ENCODE measurements around the gene GAD2.

The GAD2 gene

GRCh38 chr10:26216585-26217395, at the start of gene GAD2:
Gene GAD2 (plus strand): TSS chr10:26216774. CDS start chr10:26216810, 36 bp downstream.
- peak; percentile 12 for DNase-seq (ENCODE audit: low spot score)

- DNase-seq (ENCODE audit: low spot score): no peak
Measured at GRCh38 chr10:26169466-26169865, 47.1 kb upstream of the GAD2 start.

- no peak for DNase-seq (ENCODE audit: low spot score)
Measured at GRCh38 chr10:26172131-26172530, 44.4 kb upstream of the GAD2 start.

- DNase-seq (ENCODE audit: low spot score): no peak
Measured at GRCh38 chr10:26173837-26174236, 42.7 kb upstream of the GAD2 start.

GRCh38 chr10:26177341-26177740, 39.2 kb upstream of the GAD2 start:
- no peak for DNase-seq (ENCODE audit: low spot score)

- no peak for DNase-seq (ENCODE audit: low spot score)
Measured at GRCh38 chr10:26194275-26194674, 22.3 kb upstream of the GAD2 start.

GRCh38 chr10:26197248-26197647, 19.3 kb upstream of the GAD2 start:
- DNase-seq (ENCODE audit: low spot score): no peak

- no peak for DNase-seq (ENCODE audit: low spot score)
Measured at GRCh38 chr10:26198119-26198518, 18.5 kb upstream of the GAD2 start.

GRCh38 chr10:26199841-26200240, 16.7 kb upstream of the GAD2 start:
- DNase-seq (ENCODE audit: low spot score): no peak

GRCh38 chr10:26205223-26205622, 11.4 kb upstream of the GAD2 start:
- no peak for DNase-seq (ENCODE audit: low spot score)

- DNase-seq (ENCODE audit: low spot score): no peak
Measured at GRCh38 chr10:26211781-26212444, 4.7 kb upstream of the GAD2 start.

GRCh38 chr10:26212511-26212910, 4.1 kb upstream of the GAD2 start:
- DNase-seq (ENCODE audit: low spot score): no peak

GRCh38 chr10:26213157-26213800, 3.3 kb upstream of the GAD2 start:
- no peak for DNase-seq (ENCODE audit: low spot score)

- no peak for DNase-seq (ENCODE audit: low spot score)
Measured at GRCh38 chr10:26214004-26214403, 2.6 kb upstream of the GAD2 start.

- DNase-seq (ENCODE audit: low spot score): no peak
Measured at GRCh38 chr10:26214551-26215395, 1.8 kb upstream of the GAD2 start.

GRCh38 chr10:26215396-26215934, 1.1 kb upstream of the GAD2 start:
- no peak for DNase-seq (ENCODE audit: low spot score)

GRCh38 chr10:26215935-26216584, 514 bp upstream of the GAD2 start:
- DNase-seq (ENCODE audit: low spot score): peak; percentile 77

- DNase-seq (ENCODE audit: low spot score): peak; percentile 30
Measured at GRCh38 chr10:26217396-26218086, 967 bp downstream of the GAD2 start.

- no peak for DNase-seq (ENCODE audit: low spot score)
Measured at GRCh38 chr10:26219676-26220075, 3.1 kb downstream of the GAD2 start.

- DNase-seq (ENCODE audit: low spot score): no peak
Measured at GRCh38 chr10:26220901-26221300, 4.3 kb downstream of the GAD2 start.

GRCh38 chr10:26221541-26221940, 5.0 kb downstream of the GAD2 start:
- DNase-seq (ENCODE audit: low spot score): no peak

All from AG20443 (cell line).